ENCODE measurements around the gene GDPD5. TPM values are rescaled to one million over a fixed set of nuclear protein-coding genes. Genes with fewer than 3 reads are reported as not detected.
A peak's percentile ranks its signal among the peaks of the same experiment; 100 is the strongest.

Gene GDPD5
- total and polyA plus RNA-seq, 4 donors: 6.2 to 24.7 (median 12.0) TPM

DNA sequence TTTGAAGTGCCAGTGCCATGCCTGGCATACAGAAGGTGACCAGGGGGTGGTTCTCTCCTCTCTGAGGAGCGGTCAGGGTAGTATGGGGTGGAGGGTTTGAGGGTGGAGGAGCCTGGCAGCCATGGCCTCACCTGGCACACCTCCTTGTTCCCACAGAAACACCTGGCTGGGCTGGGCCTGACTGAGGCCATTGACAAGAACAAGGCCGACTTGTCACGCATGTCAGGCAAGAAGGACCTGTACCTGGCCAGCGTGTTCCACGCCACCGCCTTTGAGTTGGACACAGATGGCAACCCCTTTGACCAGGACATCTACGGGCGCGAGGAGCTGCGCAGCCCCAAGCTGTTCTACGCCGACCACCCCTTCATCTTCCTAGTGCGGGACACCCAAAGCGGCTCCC is 45.9 kb upstream of the GDPD5 start:
- peak overlapping the region in 1 of 2 donors; percentile 58 for H3K27ac ChIP-seq (ENCODE audit: low read depth in 1 of 2, low read length in 1 of 2)
- TF ChIP-seq, protein P1, sequence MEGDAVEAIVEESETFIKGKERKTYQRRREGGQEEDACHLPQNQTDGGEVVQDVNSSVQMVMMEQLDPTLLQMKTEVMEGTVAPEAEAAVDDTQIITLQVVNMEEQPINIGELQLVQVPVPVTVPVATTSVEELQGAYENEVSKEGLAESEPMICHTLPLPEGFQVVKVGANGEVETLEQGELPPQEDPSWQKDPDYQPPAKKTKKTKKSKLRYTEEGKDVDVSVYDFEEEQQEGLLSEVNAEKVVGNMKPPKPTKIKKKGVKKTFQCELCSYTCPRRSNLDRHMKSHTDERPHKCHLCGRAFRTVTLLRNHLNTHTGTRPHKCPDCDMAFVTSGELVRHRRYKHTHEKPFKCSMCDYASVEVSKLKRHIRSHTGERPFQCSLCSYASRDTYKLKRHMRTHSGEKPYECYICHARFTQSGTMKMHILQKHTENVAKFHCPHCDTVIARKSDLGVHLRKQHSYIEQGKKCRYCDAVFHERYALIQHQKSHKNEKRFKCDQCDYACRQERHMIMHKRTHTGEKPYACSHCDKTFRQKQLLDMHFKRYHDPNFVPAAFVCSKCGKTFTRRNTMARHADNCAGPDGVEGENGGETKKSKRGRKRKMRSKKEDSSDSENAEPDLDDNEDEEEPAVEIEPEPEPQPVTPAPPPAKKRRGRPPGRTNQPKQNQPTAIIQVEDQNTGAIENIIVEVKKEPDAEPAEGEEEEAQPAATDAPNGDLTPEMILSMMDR (IDR thresholded peaks at IDR 0.05; ENCODE audit: control extremely low read depth, extremely low read depth): no peak
- 85 to 92% methylated on average over 14 of the region's 14 CpGs for WGBS, 2 donors
- no peak overlapping the region for H3K9ac ChIP-seq (ENCODE audit: insufficient read depth in 1 of 2, low read length in 2 of 2)
- H3K36me3 ChIP-seq (ENCODE audit: control insufficient read depth in 4 of 4, insufficient read depth in 4 of 4, low read length in 4 of 4): peaks cover 37 to 65% (median 44%) of the 10 kb centered on the region in 4 donors
- DNase-seq: no peak
- H3K4me3 ChIP-seq: no peak overlapping the region
- no peak for ATAC-seq (ENCODE audit: insufficient read depth, low FRiP score)
- no peaks in the 10 kb centered on the region for H3K27me3 ChIP-seq (ENCODE audit: control insufficient read depth in 3 of 3, insufficient read depth in 3 of 3, low read length in 2 of 3)
- H3K4me1 ChIP-seq (ENCODE audit: control insufficient read depth in 5 of 5, insufficient read depth in 5 of 5, low read length in 5 of 5): peaks cover 0 to 13% (median 0%) of the 10 kb centered on the region in 5 donors
- no peaks in the 10 kb centered on the region for H3K9me3 ChIP-seq (ENCODE audit: control insufficient read depth in 4 of 4, insufficient read depth in 3 of 4, low read length in 3 of 4)

DNA sequence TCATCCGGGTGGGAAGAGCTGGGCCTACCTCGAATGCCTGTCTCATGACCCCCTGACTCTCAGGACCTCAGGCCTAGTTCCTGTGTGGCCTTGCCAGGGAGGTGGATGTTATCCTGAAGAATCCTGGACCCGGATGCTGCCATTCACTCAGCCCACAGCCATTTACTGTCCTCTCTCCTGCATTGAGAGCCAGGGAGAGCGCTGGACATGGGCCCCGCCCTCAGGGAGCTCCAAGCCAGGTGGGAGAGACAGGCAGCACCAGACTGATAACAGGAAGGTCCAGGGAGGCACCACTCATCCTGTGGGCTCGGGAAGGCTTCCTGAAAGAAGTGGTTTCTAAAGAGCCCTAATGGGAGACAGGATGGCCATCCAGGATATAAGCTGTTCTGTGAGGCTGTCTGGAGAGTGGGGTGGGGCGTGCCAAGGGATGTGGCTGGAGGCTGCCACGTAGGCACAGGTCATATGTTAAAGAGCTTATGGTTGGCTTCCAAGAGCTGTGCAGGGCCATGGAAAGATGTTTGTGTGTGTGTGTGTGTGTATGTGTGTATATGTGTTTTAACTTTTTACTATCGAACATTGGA is 44.9 kb upstream of the GDPD5 start:
- H3K9me3 ChIP-seq (ENCODE audit: control insufficient read depth in 4 of 4, insufficient read depth in 3 of 4, low read length in 3 of 4): no peaks in the 10 kb centered on the region
- WGBS, 2 donors: 58 to 73% methylated on average over 9 of the region's 9 CpGs
- DNase-seq: no peak
- TF ChIP-seq, protein P1 (IDR thresholded peaks at IDR 0.05; ENCODE audit: control extremely low read depth, extremely low read depth): no peak
- no peak for ATAC-seq (ENCODE audit: insufficient read depth, low FRiP score)
- no peaks in the 10 kb centered on the region for H3K27me3 ChIP-seq (ENCODE audit: control insufficient read depth in 3 of 3, insufficient read depth in 3 of 3, low read length in 2 of 3)
- H3K36me3 ChIP-seq (ENCODE audit: control insufficient read depth in 4 of 4, insufficient read depth in 4 of 4, low read length in 4 of 4): peaks cover 37 to 72% (median 47%) of the 10 kb centered on the region in 4 donors
- H3K4me1 ChIP-seq (ENCODE audit: control insufficient read depth in 5 of 5, insufficient read depth in 5 of 5, low read length in 5 of 5): peaks cover 0 to 15% (median 0%) of the 10 kb centered on the region in 5 donors
- H3K4me3 ChIP-seq: no peak overlapping the region
- no peak overlapping the region for H3K9ac ChIP-seq (ENCODE audit: insufficient read depth in 1 of 2, low read length in 2 of 2)
- peak overlapping the region in 1 of 2 donors; percentile 72 for H3K27ac ChIP-seq (ENCODE audit: low read depth in 1 of 2, low read length in 1 of 2)

DNA sequence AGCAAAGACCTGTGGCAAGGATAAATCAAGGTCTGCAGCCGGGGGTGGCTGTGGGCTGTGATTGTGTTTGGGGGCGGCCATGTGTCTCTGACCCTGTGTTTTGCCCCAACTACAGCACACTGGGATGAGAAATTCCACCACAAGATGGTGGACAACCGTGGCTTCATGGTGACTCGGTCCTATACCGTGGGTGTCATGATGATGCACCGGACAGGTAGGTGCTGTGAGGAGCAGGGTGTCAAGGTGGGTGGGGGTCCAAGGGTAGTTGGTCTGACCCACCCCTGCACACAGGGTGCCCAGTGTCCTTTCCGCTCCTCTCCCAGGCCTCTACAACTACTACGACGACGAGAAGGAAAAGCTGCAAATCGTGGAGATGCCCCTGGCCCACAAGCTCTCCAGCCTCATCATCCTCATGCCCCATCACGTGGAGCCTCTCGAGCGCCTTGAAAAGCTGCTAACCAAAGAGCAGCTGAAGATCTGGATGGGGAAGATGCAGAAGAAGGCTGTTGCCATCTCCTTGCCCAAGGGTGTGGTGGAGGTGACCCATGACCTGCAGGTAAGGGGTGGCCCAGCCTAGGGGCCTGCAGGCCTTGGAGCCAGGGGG is 43.0 kb upstream of the GDPD5 start:
- peaks cover 7 to 28% (median 15%) of the 10 kb centered on the region in 5 donors for H3K4me1 ChIP-seq (ENCODE audit: control insufficient read depth in 5 of 5, insufficient read depth in 5 of 5, low read length in 5 of 5)
- H3K27me3 ChIP-seq (ENCODE audit: control insufficient read depth in 3 of 3, insufficient read depth in 3 of 3, low read length in 2 of 3): no peaks in the 10 kb centered on the region
- H3K27ac ChIP-seq (ENCODE audit: low read depth in 1 of 2, low read length in 1 of 2): no peak overlapping the region
- TF ChIP-seq, protein P1 (IDR thresholded peaks at IDR 0.05; ENCODE audit: control extremely low read depth, extremely low read depth): no peak
- WGBS, 2 donors: 88 to 89% methylated on average over 14 of the region's 14 CpGs
- no peak overlapping the region for H3K4me3 ChIP-seq
- DNase-seq (no peak), ATAC-seq (ENCODE audit: insufficient read depth, low FRiP score) (no peak)
- H3K9me3 ChIP-seq (ENCODE audit: control insufficient read depth in 4 of 4, insufficient read depth in 3 of 4, low read length in 3 of 4): no peaks in the 10 kb centered on the region
- peaks cover 37 to 68% (median 49%) of the 10 kb centered on the region in 4 donors for H3K36me3 ChIP-seq (ENCODE audit: control insufficient read depth in 4 of 4, insufficient read depth in 4 of 4, low read length in 4 of 4)
- no peak overlapping the region for H3K9ac ChIP-seq (ENCODE audit: insufficient read depth in 1 of 2, low read length in 2 of 2)
